ENCODE measurements around the gene FMO2. TPM values are rescaled to one million over a fixed set of nuclear protein-coding genes. Genes with fewer than 3 reads are reported as not detected.

Gene FMO2
- total RNA-seq, 4 donors from 2014 or later, result 36.0 to 179 (median 89.4) TPM

GRCh38 chr1:171247501-171247900 is 62.4 kb downstream of the FMO2 start:
- no peak for DNase-seq (ENCODE audit: low spot score)
- ATAC-seq (ENCODE audit: low FRiP score), result no peak
- no peak for TF ChIP-seq CTCF (IDR thresholded peaks at IDR 0.05)

- TF ChIP-seq CTCF (IDR thresholded peaks at IDR 0.05), result no peak
- DNase-seq (ENCODE audit: low spot score) (no peak), ATAC-seq (ENCODE audit: low FRiP score) (no peak)
These were observed 63.2 kb downstream of the FMO2 start, which contains the start of gene FMO1 for GRCh38 chr1:171248302-171248701. FMO1 (plus strand) TSS chr1:171248494; CDS start chr1:171258088, 9,594 bp downstream.

GRCh38 chr1:171248841-171249240 is 63.7 kb downstream of the FMO2 start:
- TF ChIP-seq CTCF (IDR thresholded peaks at IDR 0.05), result no peak
- DNase-seq (ENCODE audit: low spot score) (no peak), ATAC-seq (ENCODE audit: low FRiP score) (no peak)

- DNase-seq (ENCODE audit: low spot score) (no peak), ATAC-seq (ENCODE audit: low FRiP score) (no peak)
- no peak for TF ChIP-seq CTCF (IDR thresholded peaks at IDR 0.05)
These were observed 65.2 kb downstream of the FMO2 start for GRCh38 chr1:171250263-171250662.

- TF ChIP-seq CTCF (IDR thresholded peaks at IDR 0.05), result no peak
- DNase-seq (ENCODE audit: low spot score) (no peak), ATAC-seq (ENCODE audit: low FRiP score) (peak; percentile 79)
These were observed 66.2 kb downstream of the FMO2 start for GRCh38 chr1:171251042-171251951.

GRCh38 chr1:171251952-171252300 is 66.8 kb downstream of the FMO2 start:
- no peak for ATAC-seq (ENCODE audit: low FRiP score)

More at GRCh38 chr1:171251952-171252300, 66.8 kb downstream of the FMO2 start:
- TF ChIP-seq CTCF (IDR thresholded peaks at IDR 0.05), result no peak
- no peak for DNase-seq (ENCODE audit: low spot score)

All from omental fat pad (tissue), 4 donors.